ENCODE data around the gene STXBP5.

DNA sequence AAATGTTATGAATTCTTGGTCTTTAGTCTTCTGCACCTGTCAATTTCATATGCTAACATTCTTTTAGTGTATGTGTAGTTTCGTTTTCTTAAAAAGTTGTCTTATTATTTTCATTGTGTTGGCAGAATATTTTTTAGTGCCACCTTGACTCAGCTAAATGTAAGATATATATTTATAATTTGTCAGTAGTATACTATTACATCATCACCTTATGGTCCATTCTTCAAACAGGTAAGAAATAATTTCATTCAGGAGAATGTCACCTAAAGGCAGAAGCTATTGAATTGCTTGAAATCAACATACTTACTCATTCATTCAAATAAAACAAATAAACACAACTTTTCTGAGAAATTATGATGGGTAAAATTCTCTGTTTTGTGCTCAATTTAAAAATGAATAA, 3.5 kb upstream of the STXBP5 start:
- TF ChIP-seq, protein P1, sequence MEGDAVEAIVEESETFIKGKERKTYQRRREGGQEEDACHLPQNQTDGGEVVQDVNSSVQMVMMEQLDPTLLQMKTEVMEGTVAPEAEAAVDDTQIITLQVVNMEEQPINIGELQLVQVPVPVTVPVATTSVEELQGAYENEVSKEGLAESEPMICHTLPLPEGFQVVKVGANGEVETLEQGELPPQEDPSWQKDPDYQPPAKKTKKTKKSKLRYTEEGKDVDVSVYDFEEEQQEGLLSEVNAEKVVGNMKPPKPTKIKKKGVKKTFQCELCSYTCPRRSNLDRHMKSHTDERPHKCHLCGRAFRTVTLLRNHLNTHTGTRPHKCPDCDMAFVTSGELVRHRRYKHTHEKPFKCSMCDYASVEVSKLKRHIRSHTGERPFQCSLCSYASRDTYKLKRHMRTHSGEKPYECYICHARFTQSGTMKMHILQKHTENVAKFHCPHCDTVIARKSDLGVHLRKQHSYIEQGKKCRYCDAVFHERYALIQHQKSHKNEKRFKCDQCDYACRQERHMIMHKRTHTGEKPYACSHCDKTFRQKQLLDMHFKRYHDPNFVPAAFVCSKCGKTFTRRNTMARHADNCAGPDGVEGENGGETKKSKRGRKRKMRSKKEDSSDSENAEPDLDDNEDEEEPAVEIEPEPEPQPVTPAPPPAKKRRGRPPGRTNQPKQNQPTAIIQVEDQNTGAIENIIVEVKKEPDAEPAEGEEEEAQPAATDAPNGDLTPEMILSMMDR (IDR thresholded peaks at IDR 0.05; ENCODE audit: low read depth, low read length, poor library complexity, severe bottlenecking): no peak
- TF ChIP-seq EZH2phosphoT487 (IDR thresholded peaks at IDR 0.05; ENCODE audit: borderline replicate concordance, low read length): no peak

Measured in DOHH2 (cell line).